ENCODE measurements around the gene SCN9A.

GRCh38 chr2:166411473-166412230 lies 35.9 kb upstream of the SCN9A start:
- TF ChIP-seq CTCF (IDR thresholded peaks at IDR 0.05), result no peak
- TF ChIP-seq POLR2A (IDR thresholded peaks at IDR 0.05), result no peak

Data from uterus (tissue), 2 donors.